ENCODE data around the gene VWA5B1.

GRCh38 chr1:20312310-20312709 lies 21.6 kb downstream of the VWA5B1 start:
- TF ChIP-seq CTCF (optimal IDR thresholded peaks at IDR 0.05 in 1 of 3, IDR thresholded peaks at IDR 0.05 in 1 of 3, conservative IDR thresholded peaks at IDR 0.05 in 1 of 3; ENCODE audit: extremely low read depth in 1 of 3, insufficient read depth in 2 of 3, low read length in 3 of 3) (no peak), EZH2 (IDR thresholded peaks at IDR 0.05; ENCODE audit: low read length) (no peak)

All from keratinocyte (primary cell).